Endodermal cell (in vitro differentiated cells): Measurements from ENCODE around the gene FTCD. TPM values are rescaled to one million over a fixed set of nuclear protein-coding genes. Genes with fewer than 3 reads are reported as not detected.

ENCODE experiments used
- DNase-seq: peaks from one replicate; pipeline ENCODE4 v3.0.0-alpha.2; 2017
- H3K27ac ChIP-seq: 2 replicates; pipeline ENCODE4 v1.5.1; 2013; ENCODE audit warnings: mild to moderate bottlenecking, low read depth, low read length, moderate library complexity
- H3K27me3 ChIP-seq: 2 replicates; pipeline ENCODE4 v1.6.1; 2013; ENCODE audit warnings: mild to moderate bottlenecking, low read length, moderate library complexity; ENCODE audit not compliant: insufficient read depth, control insufficient read depth, poor library complexity, severe bottlenecking
- H3K36me3 ChIP-seq: 2 replicates; pipeline ENCODE4 v1.7.0; 2013; ENCODE audit warnings: mild to moderate bottlenecking, low read length, moderate library complexity; ENCODE audit not compliant: control insufficient read depth, insufficient read depth
- H3K4me1 ChIP-seq: one replicate; pipeline ENCODE4 v1.7.0; 2013; ENCODE audit warnings: low read length; ENCODE audit not compliant: control insufficient read depth, insufficient read depth
- H3K4me3 ChIP-seq: 2 replicates; pipeline ENCODE4 v1.5.1; 2013; ENCODE audit warnings: mild to moderate bottlenecking, low read length, moderate library complexity
- H3K9ac ChIP-seq: 2 replicates; pipeline ENCODE4 v1.6.1; 2013; ENCODE audit warnings: mild to moderate bottlenecking, low read length, moderate library complexity; ENCODE audit not compliant: poor library complexity, severe bottlenecking; ENCODE audit errors: extremely low read depth
- H3K9me3 ChIP-seq: 2 replicates; pipeline ENCODE4 v1.6.1; 2013; ENCODE audit warnings: mild to moderate bottlenecking, low read length, moderate library complexity; ENCODE audit not compliant: control insufficient read depth
- H3K27ac Mint-ChIP-seq: 2 replicates; pipeline ENCODE4 v1.8.0; 2020; ENCODE audit warnings: mixed read lengths
- H3K27me3 Mint-ChIP-seq: 2 replicates; pipeline ENCODE4 v1.8.0; 2021; ENCODE audit warnings: mild to moderate bottlenecking, mixed read lengths; ENCODE audit not compliant: insufficient read depth
- H3K36me3 Mint-ChIP-seq: 2 replicates; pipeline ENCODE4 v1.8.0; 2020; ENCODE audit warnings: low read depth, mixed read lengths
- H3K4me1 Mint-ChIP-seq: 2 replicates; pipeline ENCODE4 v1.8.0; 2020; ENCODE audit warnings: mixed read lengths
- H3K4me3 Mint-ChIP-seq: 2 replicates; pipeline ENCODE4 v1.8.0; 2020; ENCODE audit warnings: mild to moderate bottlenecking, moderate library complexity, mixed read lengths
- H3K9me3 Mint-ChIP-seq: 2 replicates; pipeline ENCODE4 v1.8.0; 2020; ENCODE audit warnings: mild to moderate bottlenecking, mixed read lengths
- CTCF ChIP-seq: fragments of 200-600 bp; sonication (generic); conservative IDR thresholded peaks from 2 replicates; pipeline ENCODE4 v1.5.0; 2021; ENCODE audit warnings: antibody characterized with exemption, mild to moderate bottlenecking
- WGBS, 2 experiments: methylation state at CpG; one replicate each; pipeline versions ENCODE4 v1.1.5 to v1.1.7; 2013; ENCODE audit warnings: missing lambda C conversion rate in 2 of 2, mixed read lengths in 1 of 2; ENCODE audit not compliant: insufficient coverage in 1 of 2, insufficient read length in 1 of 2; 5-methylcytosine and 5-hydroxymethylcytosine counted together
- total RNA-seq, 2 donors: library from RNA; stranded (reverse); fragmentation: NEBNext Ultra II Directional in 1 of 2; extraction: Animal tissue kit (Norgen Biotek cat#: 25700) in 1 of 2; gene quantifications; 2 replicates in 1 of 2; 3 replicates in 1 of 2; pipeline ENCODE4 v1.2.1, GENCODE V29; 2021

FTCD gene
- total RNA-seq, 2 donors from 2014 or later: 3.5 to 4.6 TPM

GRCh38 chr21:46161633-46162592 lies 6.5 kb upstream of the FTCD start:
- peaks cover 43% of the 10 kb centered on the region for H3K36me3 Mint-ChIP-seq
- DNase-seq: no peak

GRCh38 chr21:46160907-46161632 lies 5.7 kb upstream of the FTCD start:
- Mint-ChIP-seq H3K27ac (no peak overlapping the region), H3K4me1 (no peaks in the 10 kb centered on the region), H3K36me3 (peaks cover 41% of the 10 kb centered on the region), H3K9me3 (peaks cover 19% of the 10 kb centered on the region), H3K4me3 (no peak overlapping the region), H3K27me3 (no peaks in the 10 kb centered on the region)
- H3K9me3 ChIP-seq: no peaks in the 10 kb centered on the region
- DNase-seq: no peak
- H3K4me1 ChIP-seq: no peaks in the 10 kb centered on the region
- no peak overlapping the region for H3K27ac ChIP-seq
- H3K27me3 ChIP-seq: no peaks in the 10 kb centered on the region
- TF ChIP-seq CTCF: no peak
- no peak overlapping the region for H3K4me3 ChIP-seq
- WGBS, 2 experiments: 97 to 99% methylated on average over 51 to 66 of the region's 72 CpGs
- H3K36me3 ChIP-seq: peaks cover 6% of the 10 kb centered on the region
- H3K9ac ChIP-seq: no peak overlapping the region

More at GRCh38 chr21:46161633-46162592, 6.5 kb upstream of the FTCD start:
- no peak overlapping the region for H3K4me3 ChIP-seq
- H3K36me3 ChIP-seq: peaks cover 6% of the 10 kb centered on the region
- no peak overlapping the region for H3K9ac ChIP-seq
- Mint-ChIP-seq H3K4me3 (no peak overlapping the region), H3K4me1 (no peaks in the 10 kb centered on the region), H3K9me3 (peaks cover 19% of the 10 kb centered on the region), H3K27ac (no peak overlapping the region), H3K27me3 (no peaks in the 10 kb centered on the region)
- no peaks in the 10 kb centered on the region for H3K9me3 ChIP-seq
- no peaks in the 10 kb centered on the region for H3K27me3 ChIP-seq
- H3K4me1 ChIP-seq: no peaks in the 10 kb centered on the region
- WGBS, 2 experiments: 95 to 96% methylated on average over 40 to 67 of the region's 72 CpGs
- TF ChIP-seq CTCF: no peak
- no peak overlapping the region for H3K27ac ChIP-seq

- no peaks in the 10 kb centered on the region for H3K27me3 Mint-ChIP-seq
- DNase-seq: no peak
- Histone ChIP-seq H3K36me3 (peaks cover 6% of the 10 kb centered on the region), H3K9me3 (no peaks in the 10 kb centered on the region), H3K4me1 (no peaks in the 10 kb centered on the region), H3K27ac (no peak overlapping the region), H3K9ac (no peak overlapping the region), H3K4me3 (no peak overlapping the region), H3K27me3 (no peaks in the 10 kb centered on the region)
- no peak for TF ChIP-seq CTCF
- H3K27ac Mint-ChIP-seq: no peak overlapping the region
- peaks cover 40% of the 10 kb centered on the region for H3K36me3 Mint-ChIP-seq
- H3K4me3 Mint-ChIP-seq: no peak overlapping the region
- H3K9me3 Mint-ChIP-seq: peaks cover 19% of the 10 kb centered on the region
- WGBS, 2 experiments: 91 to 94% methylated on average over 14 to 22 of the region's 22 CpGs
- no peaks in the 10 kb centered on the region for H3K4me1 Mint-ChIP-seq
Observed at GRCh38 chr21:46160657-46160906, 5.2 kb upstream of the FTCD start.
